Tibial artery (tissue), 4 donors: Measurements from ENCODE around the gene TBC1D19.

ENCODE experiments used
- DNase-seq, 2 donors: peaks; one replicate each; pipeline ENCODE4 v3.0.0-alpha.2; 2019
- H3K27ac ChIP-seq, 2 donors: fragments of 200-600 bp; sonication (generic) in 1 of 2; 1 replicate in 1 of 2; 2 replicates in 1 of 2; pipeline ENCODE4 v1.5.1; 2018 to 2019; ENCODE audit warnings: mild to moderate bottlenecking in 1 of 2
- H3K27me3 ChIP-seq, 2 donors: fragments of 200-600 bp; sonication (generic) in 1 of 2; one replicate each; pipeline versions ENCODE4 v1.5.1 to v1.6.0; 2016 to 2019
- H3K36me3 ChIP-seq, 3 donors: fragments of 200-600 bp; sonication (generic) in 2 of 3; one replicate each; pipeline ENCODE4 v1.5.1; 2016 to 2019; ENCODE audit warnings: mild to moderate bottlenecking in 2 of 3
- H3K4me1 ChIP-seq, 4 donors: fragments of 200-600 bp; sonication (generic) in 2 of 4; 1 replicate in 3 of 4; 2 replicates in 1 of 4; pipeline ENCODE4 v1.5.1; 2016 to 2019
- H3K4me3 ChIP-seq, 2 donors: fragments of 200-600 bp; sonication (generic) in 1 of 2; 1 replicate in 1 of 2; 2 replicates in 1 of 2; pipeline ENCODE4 v1.5.1; 2018 to 2019; ENCODE audit warnings: mild to moderate bottlenecking in 2 of 2
- H3K9me3 ChIP-seq, 3 donors: fragments of 200-600 bp; sonication (generic) in 1 of 3; one replicate each; pipeline ENCODE4 v1.5.1; 2016 to 2019
- intact Hi-C: fragments of 100-400 bp; cut with DNase I; formaldehyde crosslinking; loops from one replicate; pipeline ENCODE4 v1.15.0; 2023; ENCODE audit warnings: low total_unique reads
- TF ChIP-seq, protein P1 (sequence below), 2 experiments: fragments of 200-600 bp in 1 of 2; fragments of 450-650 bp in 1 of 2; IDR thresholded peaks; one replicate each; pipeline ENCODE4 v1.5.1; 2017 to 2019; ENCODE audit warnings: antibody characterized with exemption in 2 of 2, mild to moderate bottlenecking in 1 of 2, moderate library complexity in 1 of 2

Gene TBC1D19

DNA sequence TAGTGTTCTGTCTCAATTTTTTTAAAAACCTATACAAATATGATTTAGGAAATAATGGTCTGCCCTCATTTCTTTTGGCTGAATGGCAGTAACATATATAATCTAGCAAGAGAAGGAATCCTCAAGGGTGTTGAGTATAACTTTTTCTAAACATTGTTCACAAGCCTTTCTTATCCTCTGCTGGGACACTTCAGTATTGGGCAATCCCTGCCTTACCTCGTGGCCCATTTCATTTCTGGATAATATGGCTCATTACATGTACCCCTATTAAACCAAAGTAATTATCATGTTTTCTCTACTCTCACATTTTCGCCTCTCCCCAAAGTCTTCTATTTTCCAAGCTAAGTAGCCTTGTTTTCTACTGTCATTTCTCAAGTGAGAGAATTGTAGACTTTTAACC is 166.0 kb downstream of the TBC1D19 start:
- H3K27ac ChIP-seq = no peak overlapping the region
- H3K4me1 ChIP-seq = peaks cover 0 to 4% (median 0%) of the 10 kb centered on the region in 4 donors
- no peaks in the 10 kb centered on the region for H3K27me3 ChIP-seq
- H3K9me3 ChIP-seq = no peaks in the 10 kb centered on the region
- TF ChIP-seq, protein P1, sequence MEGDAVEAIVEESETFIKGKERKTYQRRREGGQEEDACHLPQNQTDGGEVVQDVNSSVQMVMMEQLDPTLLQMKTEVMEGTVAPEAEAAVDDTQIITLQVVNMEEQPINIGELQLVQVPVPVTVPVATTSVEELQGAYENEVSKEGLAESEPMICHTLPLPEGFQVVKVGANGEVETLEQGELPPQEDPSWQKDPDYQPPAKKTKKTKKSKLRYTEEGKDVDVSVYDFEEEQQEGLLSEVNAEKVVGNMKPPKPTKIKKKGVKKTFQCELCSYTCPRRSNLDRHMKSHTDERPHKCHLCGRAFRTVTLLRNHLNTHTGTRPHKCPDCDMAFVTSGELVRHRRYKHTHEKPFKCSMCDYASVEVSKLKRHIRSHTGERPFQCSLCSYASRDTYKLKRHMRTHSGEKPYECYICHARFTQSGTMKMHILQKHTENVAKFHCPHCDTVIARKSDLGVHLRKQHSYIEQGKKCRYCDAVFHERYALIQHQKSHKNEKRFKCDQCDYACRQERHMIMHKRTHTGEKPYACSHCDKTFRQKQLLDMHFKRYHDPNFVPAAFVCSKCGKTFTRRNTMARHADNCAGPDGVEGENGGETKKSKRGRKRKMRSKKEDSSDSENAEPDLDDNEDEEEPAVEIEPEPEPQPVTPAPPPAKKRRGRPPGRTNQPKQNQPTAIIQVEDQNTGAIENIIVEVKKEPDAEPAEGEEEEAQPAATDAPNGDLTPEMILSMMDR (IDR thresholded peaks at IDR 0.05) = no peak
- no peak overlapping the region for H3K4me3 ChIP-seq
- DNase-seq = no peak
- intact Hi-C loops = no loop called here
- peaks cover 0 to 12% (median 11%) of the 10 kb centered on the region in 3 donors for H3K36me3 ChIP-seq

DNA sequence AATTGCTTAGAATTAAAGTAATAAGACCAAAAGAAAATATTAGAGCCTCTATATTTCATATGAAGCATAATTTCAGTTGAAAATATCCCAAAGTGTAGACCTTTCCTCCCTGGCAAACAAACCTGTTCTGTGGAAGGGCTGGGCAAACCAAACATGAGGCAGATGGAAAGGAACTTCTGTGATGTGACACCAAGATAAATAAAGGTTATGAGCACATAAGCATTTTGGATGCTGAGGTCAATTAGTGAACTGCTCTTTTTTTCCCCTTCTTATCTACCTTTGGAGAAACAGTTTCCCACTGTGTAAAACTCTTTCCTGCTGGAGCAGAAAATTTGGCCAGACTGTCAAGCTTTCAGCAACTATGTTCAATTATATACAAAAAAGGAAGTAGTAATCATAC is 167.1 kb downstream of the TBC1D19 start:
- intact Hi-C loops = no loop called here
- TF ChIP-seq, protein P1 (IDR thresholded peaks at IDR 0.05) = no peak
- no peak overlapping the region for H3K4me3 ChIP-seq

DNA sequence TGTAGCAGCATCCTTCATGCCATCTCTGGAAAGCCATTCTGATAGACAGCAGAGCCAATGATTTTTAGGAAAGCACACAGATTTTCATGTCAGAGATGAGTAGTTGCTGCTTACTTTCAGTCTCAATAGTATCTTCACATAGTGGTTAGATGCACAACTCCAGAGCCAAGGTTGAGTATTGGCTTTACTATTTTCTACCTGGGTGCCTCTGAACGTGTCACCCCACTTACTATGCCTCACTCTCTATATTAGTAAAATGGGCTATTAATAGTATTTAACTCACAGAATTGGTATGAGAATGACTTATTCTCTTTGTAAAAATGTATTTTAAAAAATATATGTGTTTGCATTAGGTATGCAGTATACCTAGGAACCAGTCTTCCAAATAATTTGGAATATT is 168.0 kb downstream of the TBC1D19 start:
- TF ChIP-seq, protein P1 (IDR thresholded peaks at IDR 0.05) = no peak

More for the DNA sequence above, 167.1 kb downstream of the TBC1D19 start:
- Histone ChIP-seq H3K27me3 (no peaks in the 10 kb centered on the region), H3K36me3 (peaks cover 0 to 12% (median 11%) of the 10 kb centered on the region in 3 donors), H3K4me1 (peaks cover 0 to 4% (median 0%) of the 10 kb centered on the region in 4 donors), H3K9me3 (no peaks in the 10 kb centered on the region), H3K27ac (no peak overlapping the region)
- DNase-seq = no peak

DNA sequence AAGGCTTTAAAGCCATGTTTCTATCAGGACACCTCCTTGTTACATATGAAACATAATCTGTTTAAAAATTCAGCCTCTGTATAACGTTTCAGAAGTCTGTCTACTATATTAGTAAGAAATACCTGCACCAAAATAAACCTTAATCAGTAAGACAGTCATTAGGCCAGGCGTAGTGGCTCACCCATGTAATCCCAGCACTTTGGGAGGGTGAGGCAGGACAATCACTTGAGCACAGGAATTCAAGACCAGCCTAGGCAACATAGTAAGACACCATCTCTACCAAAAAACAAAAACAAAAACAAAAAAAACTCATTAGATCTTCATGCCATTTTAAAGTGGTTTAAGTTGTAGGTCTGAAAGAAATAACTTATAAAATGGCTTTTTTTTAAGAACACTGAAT is 169.3 kb downstream of the TBC1D19 start:
- no peak for DNase-seq

More for the DNA sequence above, 168.0 kb downstream of the TBC1D19 start:
- H3K36me3 ChIP-seq = peaks cover 0 to 12% (median 11%) of the 10 kb centered on the region in 3 donors
- H3K27ac ChIP-seq = no peak overlapping the region
- no peaks in the 10 kb centered on the region for H3K9me3 ChIP-seq
- intact Hi-C loops = no loop called here
- H3K4me3 ChIP-seq = no peak overlapping the region
- H3K27me3 ChIP-seq = no peaks in the 10 kb centered on the region
- H3K4me1 ChIP-seq = peaks cover 0 to 4% (median 0%) of the 10 kb centered on the region in 4 donors
- no peak for DNase-seq

DNA sequence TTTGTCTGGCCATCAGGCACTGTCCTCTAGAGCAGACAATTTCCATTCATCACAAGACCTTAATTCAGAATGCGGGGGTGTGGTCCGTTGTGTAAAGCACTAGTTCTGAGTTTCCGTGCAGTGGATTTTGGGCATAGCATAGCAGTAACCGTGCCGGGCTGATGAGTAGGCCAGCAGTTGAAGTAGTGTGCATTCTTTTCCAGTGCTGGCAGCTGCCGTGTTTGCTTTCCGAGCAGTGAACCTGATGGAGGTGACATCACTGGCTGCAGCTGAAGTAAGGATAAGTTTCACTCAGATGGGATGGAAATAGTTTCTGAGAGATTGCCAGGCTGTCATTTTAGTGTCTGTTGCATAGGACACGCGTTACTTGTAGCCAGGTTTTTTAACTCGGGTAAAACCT is 169.7 kb downstream of the TBC1D19 start:
- H3K27me3 ChIP-seq = no peaks in the 10 kb centered on the region
- DNase-seq = no peak
- H3K4me1 ChIP-seq = peaks cover 0 to 4% (median 0%) of the 10 kb centered on the region in 4 donors
- H3K4me3 ChIP-seq = no peak overlapping the region
- H3K9me3 ChIP-seq = no peaks in the 10 kb centered on the region
- H3K36me3 ChIP-seq = peaks cover 0 to 10% (median 10%) of the 10 kb centered on the region in 3 donors
- no peak overlapping the region for H3K27ac ChIP-seq
- intact Hi-C loops = no loop called here
- TF ChIP-seq, protein P1 (IDR thresholded peaks at IDR 0.05) = no peak

More for the DNA sequence above, 169.3 kb downstream of the TBC1D19 start:
- Histone ChIP-seq H3K4me1 (peaks cover 0 to 4% (median 0%) of the 10 kb centered on the region in 4 donors), H3K4me3 (no peak overlapping the region), H3K27ac (no peak overlapping the region), H3K36me3 (peaks cover 0 to 12% (median 11%) of the 10 kb centered on the region in 3 donors), H3K9me3 (no peaks in the 10 kb centered on the region), H3K27me3 (no peaks in the 10 kb centered on the region)
- TF ChIP-seq, protein P1 (IDR thresholded peaks at IDR 0.05) = no peak
- intact Hi-C loops = no loop called here

DNA sequence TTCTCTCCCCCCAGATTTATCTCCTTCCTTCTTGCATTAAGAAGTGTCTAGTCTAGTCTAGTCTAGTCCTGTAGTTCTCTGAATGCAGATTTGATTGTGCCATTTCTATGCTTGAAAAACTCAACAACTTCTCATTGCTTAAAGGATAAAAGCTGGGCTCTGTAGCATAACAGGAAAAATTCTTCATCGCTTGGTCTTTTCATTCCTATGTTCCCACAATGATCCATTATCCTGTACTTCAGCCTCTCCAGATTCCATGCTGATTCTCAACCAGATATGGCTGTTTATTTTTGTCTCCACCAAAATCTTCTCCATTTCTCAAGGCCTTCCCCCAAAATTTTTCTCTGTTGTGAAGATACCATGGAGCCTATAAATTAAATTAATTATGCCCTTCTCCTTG is 173.9 kb downstream of the TBC1D19 start:
- TF ChIP-seq, protein P1 (IDR thresholded peaks at IDR 0.05) = no peak
- no peaks in the 10 kb centered on the region for H3K36me3 ChIP-seq

More for the DNA sequence above, 173.9 kb downstream of the TBC1D19 start:
- Histone ChIP-seq H3K9me3 (no peaks in the 10 kb centered on the region), H3K27ac (no peak overlapping the region), H3K27me3 (no peaks in the 10 kb centered on the region), H3K4me3 (no peak overlapping the region), H3K4me1 (peaks cover 0 to 4% (median 0%) of the 10 kb centered on the region in 4 donors)
- DNase-seq = no peak
- intact Hi-C loops = no loop called here
